ENCODE results near the gene DNAH8. TPM values are rescaled to one million over a fixed set of nuclear protein-coding genes. Genes with fewer than 3 reads are reported as not detected.
A peak's percentile ranks its signal among the peaks of the same experiment; 100 is the strongest.

DNAH8 gene
- total RNA-seq, 1 experiment from 2014 or later, result not detected

DNA sequence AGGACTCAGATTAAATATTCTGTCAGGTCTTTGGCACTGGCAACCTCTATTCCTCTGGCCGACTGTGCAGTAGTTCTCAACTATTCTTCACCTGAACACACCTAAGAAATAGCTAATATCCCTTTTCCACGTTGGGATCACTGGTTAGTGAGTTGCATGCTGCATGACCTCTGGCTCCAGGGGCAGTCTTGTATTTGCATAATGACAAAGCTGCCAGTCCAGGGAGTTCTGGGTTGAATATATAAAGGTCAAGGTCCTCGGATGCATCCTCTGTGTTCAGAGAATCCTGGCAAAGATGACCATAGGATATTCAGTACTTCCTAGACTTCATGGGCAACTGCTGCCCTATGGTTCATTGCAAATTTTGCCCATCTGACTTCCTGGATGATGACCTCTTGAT lies 131.2 kb downstream of the DNAH8 start:
- no peak for DNase-seq
- CTCF ChIA-PET, result no interaction called here
- Histone ChIP-seq H3F3A (ENCODE audit: insufficient read depth, low read depth) (no peaks in the 10 kb centered on the region), H3K4me1 (replicated peaks; ENCODE audit: insufficient read depth) (no peaks in the 10 kb centered on the region), H2AFZ (no peak overlapping the region), H3K9me2 (ENCODE audit: insufficient read depth) (no peaks in the 10 kb centered on the region; the same call in 1 of the 2 replicates), H3K4me2 (no peak overlapping the region), H3K27ac (no peak overlapping the region), H3K79me2 (ENCODE audit: low read depth) (no peaks in the 10 kb centered on the region), H4K20me1 (ENCODE audit: insufficient read depth) (no peaks in the 10 kb centered on the region), H3K27me3 (ENCODE audit: insufficient read depth, low read depth) (no peaks in the 10 kb centered on the region), H3K36me3 (ENCODE audit: low read depth) (no peaks in the 10 kb centered on the region), H3K9me3 (ENCODE audit: insufficient read depth, low read depth) (no peaks in the 10 kb centered on the region), H3K4me3 (no peak overlapping the region)
- POLR2A ChIA-PET (ENCODE audit: unreplicated experiment), result no interaction called here
- intact Hi-C loops (cut with micrococcal nuclease; ENCODE audit: unreplicated experiment), result no loop called here
- TF ChIP-seq, protein P1, sequence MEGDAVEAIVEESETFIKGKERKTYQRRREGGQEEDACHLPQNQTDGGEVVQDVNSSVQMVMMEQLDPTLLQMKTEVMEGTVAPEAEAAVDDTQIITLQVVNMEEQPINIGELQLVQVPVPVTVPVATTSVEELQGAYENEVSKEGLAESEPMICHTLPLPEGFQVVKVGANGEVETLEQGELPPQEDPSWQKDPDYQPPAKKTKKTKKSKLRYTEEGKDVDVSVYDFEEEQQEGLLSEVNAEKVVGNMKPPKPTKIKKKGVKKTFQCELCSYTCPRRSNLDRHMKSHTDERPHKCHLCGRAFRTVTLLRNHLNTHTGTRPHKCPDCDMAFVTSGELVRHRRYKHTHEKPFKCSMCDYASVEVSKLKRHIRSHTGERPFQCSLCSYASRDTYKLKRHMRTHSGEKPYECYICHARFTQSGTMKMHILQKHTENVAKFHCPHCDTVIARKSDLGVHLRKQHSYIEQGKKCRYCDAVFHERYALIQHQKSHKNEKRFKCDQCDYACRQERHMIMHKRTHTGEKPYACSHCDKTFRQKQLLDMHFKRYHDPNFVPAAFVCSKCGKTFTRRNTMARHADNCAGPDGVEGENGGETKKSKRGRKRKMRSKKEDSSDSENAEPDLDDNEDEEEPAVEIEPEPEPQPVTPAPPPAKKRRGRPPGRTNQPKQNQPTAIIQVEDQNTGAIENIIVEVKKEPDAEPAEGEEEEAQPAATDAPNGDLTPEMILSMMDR (conservative IDR thresholded peaks at IDR 0.05), result no peak
- no peak for TF ChIP-seq EZH2 (IDR thresholded peaks at IDR 0.05; ENCODE audit: low read depth)
- BruUV-seq (replicated peaks), result no TSS peak

DNA sequence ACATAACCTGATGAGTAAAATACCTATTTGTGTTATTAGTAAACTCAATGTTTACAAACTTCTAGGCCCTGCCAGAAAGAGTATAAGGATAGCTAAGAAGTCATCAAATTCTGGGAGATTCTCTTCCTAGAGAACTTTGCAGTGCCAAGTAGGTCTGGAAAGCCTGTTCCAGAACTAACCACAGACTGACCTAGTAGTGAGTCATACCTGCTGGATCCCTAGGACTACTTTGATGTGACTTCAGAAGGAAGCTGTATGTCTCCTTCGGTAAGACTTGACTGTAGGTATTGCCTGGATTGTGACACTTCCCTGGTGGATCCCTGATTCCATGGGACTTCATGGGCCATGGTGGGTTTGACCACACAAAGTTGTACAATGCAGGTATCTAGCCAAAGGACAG lies 131.7 kb downstream of the DNAH8 start:
- no TSS peak for BruUV-seq (replicated peaks)
- H3K27me3 ChIP-seq (ENCODE audit: insufficient read depth, low read depth), result no peaks in the 10 kb centered on the region

DNA sequence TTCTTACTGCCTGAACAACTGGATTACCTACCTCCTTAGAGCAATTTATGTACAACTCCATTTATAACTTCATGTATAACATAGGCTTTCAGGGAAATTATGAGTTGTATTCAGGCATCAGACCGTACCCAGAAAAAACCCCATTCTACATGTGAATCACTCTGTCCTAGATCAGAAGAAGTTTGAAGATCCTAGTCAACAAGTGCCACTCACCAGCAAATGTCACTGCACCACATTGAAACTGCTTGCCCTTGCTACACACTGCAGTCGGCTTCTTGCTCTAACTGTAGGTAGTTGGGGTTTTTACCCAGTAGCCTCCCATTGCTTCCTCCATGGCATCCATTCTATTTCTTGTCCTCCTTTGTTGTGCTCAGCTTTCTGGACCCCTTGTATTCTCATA lies 132.4 kb downstream of the DNAH8 start:
- no TSS peak for BruUV-seq (replicated peaks)
- no peaks in the 10 kb centered on the region for H3K36me3 ChIP-seq (ENCODE audit: low read depth)
- DNase-seq, result no peak
- H2AFZ ChIP-seq, result no peak overlapping the region
- H3K27ac ChIP-seq, result no peak overlapping the region
- TF ChIP-seq, protein P1 (conservative IDR thresholded peaks at IDR 0.05), result no peak
- TF ChIP-seq EZH2 (IDR thresholded peaks at IDR 0.05; ENCODE audit: low read depth), result no peak
- no peak overlapping the region for H3K4me2 ChIP-seq
- CTCF ChIA-PET, result interaction anchor here (0.6 kb wide), 1 partner anchor 144 kb away, joined by 8 read pairs; no protein-coding TSS in a partner anchor
- no peaks in the 10 kb centered on the region for H4K20me1 ChIP-seq (ENCODE audit: insufficient read depth)
- POLR2A ChIA-PET (ENCODE audit: unreplicated experiment), result interaction anchor here (0.6 kb wide), 1 partner anchor 1671 kb away, joined by 4 read pairs; no protein-coding TSS in a partner anchor
- no peaks in the 10 kb centered on the region for H3K4me1 ChIP-seq (replicated peaks; ENCODE audit: insufficient read depth)
- intact Hi-C loops (cut with micrococcal nuclease; ENCODE audit: unreplicated experiment), result no loop called here
- no peak overlapping the region for H3K4me3 ChIP-seq
- no peaks in the 10 kb centered on the region for H3K9me2 ChIP-seq (ENCODE audit: insufficient read depth)
- no peaks in the 10 kb centered on the region for H3K79me2 ChIP-seq (ENCODE audit: low read depth)
- no peaks in the 10 kb centered on the region for H3K27me3 ChIP-seq (ENCODE audit: insufficient read depth, low read depth)
- H3K9me3 ChIP-seq (ENCODE audit: insufficient read depth, low read depth), result no peaks in the 10 kb centered on the region
- H3F3A ChIP-seq (ENCODE audit: insufficient read depth, low read depth), result no peaks in the 10 kb centered on the region

More for the DNA sequence above, 131.7 kb downstream of the DNAH8 start:
- Histone ChIP-seq H3K9me2 (ENCODE audit: insufficient read depth) (no peaks in the 10 kb centered on the region; the same call in 1 of the 2 replicates), H3K4me1 (replicated peaks; ENCODE audit: insufficient read depth) (no peaks in the 10 kb centered on the region), H3K4me2 (no peak overlapping the region), H4K20me1 (ENCODE audit: insufficient read depth) (no peaks in the 10 kb centered on the region), H3K79me2 (ENCODE audit: low read depth) (no peaks in the 10 kb centered on the region), H3K9me3 (ENCODE audit: insufficient read depth, low read depth) (no peaks in the 10 kb centered on the region), H3F3A (ENCODE audit: insufficient read depth, low read depth) (no peaks in the 10 kb centered on the region), H3K36me3 (ENCODE audit: low read depth) (no peaks in the 10 kb centered on the region), H3K4me3 (no peak overlapping the region), H2AFZ (no peak overlapping the region), H3K27ac (no peak overlapping the region)
- CTCF ChIA-PET, result interaction anchor here (0.6 kb wide), 1 partner anchor 143 kb away, joined by 8 read pairs; no protein-coding TSS in a partner anchor
- no peak for TF ChIP-seq EZH2 (IDR thresholded peaks at IDR 0.05; ENCODE audit: low read depth)
- peak in 1 of 2 experiments; percentile 52 for DNase-seq
- intact Hi-C loops (cut with micrococcal nuclease; ENCODE audit: unreplicated experiment), result no loop called here
- POLR2A ChIA-PET (ENCODE audit: unreplicated experiment), result interaction anchor here (0.6 kb wide), 1 partner anchor 1671 kb away, joined by 4 read pairs; no protein-coding TSS in a partner anchor

DNA sequence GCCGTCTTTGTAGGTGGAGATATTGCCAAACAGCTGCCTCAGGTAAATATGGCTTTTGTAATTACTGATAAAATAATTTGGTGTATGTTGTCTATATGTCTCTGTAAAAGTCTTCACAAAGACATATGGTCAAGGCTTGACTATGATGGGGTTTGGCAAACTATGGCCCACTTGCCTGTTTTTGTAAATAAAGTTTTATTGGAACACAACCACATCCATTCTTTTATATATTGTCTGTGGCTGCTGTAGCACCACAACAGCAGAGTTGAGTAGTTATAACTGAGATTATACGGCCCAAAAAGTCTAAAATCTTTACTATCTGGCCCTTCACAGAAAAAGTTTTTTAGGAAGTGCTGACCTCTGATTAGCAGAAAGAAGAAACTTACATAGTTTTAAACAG lies 133.6 kb downstream of the DNAH8 start:
- TF ChIP-seq, protein P1 (conservative IDR thresholded peaks at IDR 0.05), result no peak
- no peak for TF ChIP-seq EZH2 (IDR thresholded peaks at IDR 0.05; ENCODE audit: low read depth)
- no peak overlapping the region for H3K27ac ChIP-seq
- H3K4me3 ChIP-seq, result no peak overlapping the region
- POLR2A ChIA-PET (ENCODE audit: unreplicated experiment), result no interaction called here
- H3K9me3 ChIP-seq (ENCODE audit: insufficient read depth, low read depth), result no peaks in the 10 kb centered on the region
- no peaks in the 10 kb centered on the region for H3F3A ChIP-seq (ENCODE audit: insufficient read depth, low read depth)
- no peaks in the 10 kb centered on the region for H3K79me2 ChIP-seq (ENCODE audit: low read depth)
- no peaks in the 10 kb centered on the region for H3K4me1 ChIP-seq (replicated peaks; ENCODE audit: insufficient read depth)
- H3K4me2 ChIP-seq, result no peak overlapping the region
- CTCF ChIA-PET, result no interaction called here
- no TSS peak for BruUV-seq (replicated peaks)
- no peaks in the 10 kb centered on the region for H3K27me3 ChIP-seq (ENCODE audit: insufficient read depth, low read depth)
- no peaks in the 10 kb centered on the region for H3K9me2 ChIP-seq (ENCODE audit: insufficient read depth)
- H3K36me3 ChIP-seq (ENCODE audit: low read depth), result no peaks in the 10 kb centered on the region
- intact Hi-C loops (cut with micrococcal nuclease; ENCODE audit: unreplicated experiment), result no loop called here
- DNase-seq, result no peak
- H4K20me1 ChIP-seq (ENCODE audit: insufficient read depth), result no peaks in the 10 kb centered on the region
- H2AFZ ChIP-seq, result no peak overlapping the region

Data from PC-9 (cell line).